ENCODE measurements around the gene PRKAR2A.

GRCh38 chr3:48877671-48878070 lies 30.0 kb upstream of the PRKAR2A start:
- no peak for TF ChIP-seq POLR2A (IDR thresholded peaks at IDR 0.05)
- TF ChIP-seq CTCF (IDR thresholded peaks at IDR 0.05 in 4 of 5, conservative IDR thresholded peaks at IDR 0.05 in 1 of 5), result no peak

All from gastrocnemius medialis (tissue), 4 donors.